Esophagus (tissue), 2 donors: ENCODE measurements around the gene ZIC2. TPM values are rescaled to one million over a fixed set of nuclear protein-coding genes. Genes with fewer than 3 reads are reported as not detected.

Experiments used
- H3K27ac ChIP-seq, 2 donors: one replicate each; pipeline ENCODE4 v1.5.1; 2013; ENCODE audit warnings: low read depth in 2 of 2, mild to moderate bottlenecking in 2 of 2, inconsistent platforms in 1 of 2, low read length in 1 of 2, moderate library complexity in 1 of 2
- H3K27me3 ChIP-seq, 2 donors: one replicate each; pipeline ENCODE4 v1.6.1; 2013; ENCODE audit warnings: low read length in 2 of 2, control low read depth in 1 of 2, mild to moderate bottlenecking in 1 of 2; ENCODE audit not compliant: insufficient read depth in 2 of 2, control insufficient read depth in 1 of 2
- H3K36me3 ChIP-seq, 2 donors: one replicate each; pipeline ENCODE4 v1.6.1; 2013; ENCODE audit warnings: low read length in 1 of 2; ENCODE audit not compliant: control insufficient read depth in 2 of 2, insufficient read depth in 2 of 2
- H3K4me1 ChIP-seq, 2 donors: one replicate each; pipeline ENCODE4 v1.6.1; 2013; ENCODE audit warnings: low read length in 1 of 2; ENCODE audit not compliant: control insufficient read depth in 2 of 2, insufficient read depth in 2 of 2
- H3K4me3 ChIP-seq, 2 donors: one replicate each; pipeline ENCODE4 v1.5.1; 2013; ENCODE audit warnings: low read length in 2 of 2, mild to moderate bottlenecking in 2 of 2, low read depth in 1 of 2, moderate library complexity in 1 of 2
- H3K9me3 ChIP-seq, 2 donors: one replicate each; pipeline ENCODE4 v1.6.1; 2013; ENCODE audit warnings: mild to moderate bottlenecking in 2 of 2, low read depth in 1 of 2, low read length in 1 of 2, moderate library complexity in 1 of 2; ENCODE audit not compliant: control insufficient read depth in 2 of 2, insufficient read depth in 1 of 2
- WGBS, 2 donors: extraction: QIAGEN DNeasy Blood & Tissue Kit; methylation state at CpG; one replicate each; pipeline ENCODE4 v1.1.7; 2013; 5-methylcytosine and 5-hydroxymethylcytosine counted together
- polyA plus RNA-seq, 2 donors: library from polyadenylated mRNA; stranded (reverse); fragments of 200-250 nt; gene quantifications; one replicate each; pipeline ENCODE4 v1.2.3, GENCODE V29; 2013
- donor health status: healthy with polysubstance abuse.
- donor health status: Bipolar disorder and iron deficiency.

ZIC2 gene
- polyA plus RNA-seq, 2 donors = 0.04 to 0.11 TPM

GRCh38 chr13:99972190-99972731 lies 9.3 kb upstream of the ZIC2 start:
- H3K27ac ChIP-seq = no peak overlapping the region
- H3K27me3 ChIP-seq = peaks cover 5 to 69% of the 10 kb centered on the region in 2 donors
- 18 to 19% methylated on average over 18 of the region's 18 CpGs for WGBS, 2 donors
- no peaks in the 10 kb centered on the region for H3K36me3 ChIP-seq
- H3K9me3 ChIP-seq = peaks cover 0 to 6% of the 10 kb centered on the region in 2 donors
- peaks cover 15 to 22% of the 10 kb centered on the region in 2 donors for H3K4me1 ChIP-seq
- no peak overlapping the region for H3K4me3 ChIP-seq

GRCh38 chr13:99973163-99973807 lies 8.3 kb upstream of the ZIC2 start:
- Histone ChIP-seq H3K4me1 (peaks cover 14 to 22% of the 10 kb centered on the region in 2 donors), H3K4me3 (no peak overlapping the region), H3K9me3 (peaks cover 0 to 9% of the 10 kb centered on the region in 2 donors), H3K27me3 (peaks cover 5 to 70% of the 10 kb centered on the region in 2 donors), H3K27ac (no peak overlapping the region), H3K36me3 (no peaks in the 10 kb centered on the region)
- WGBS, 2 donors = 20 to 22% methylated on average over 11 of the region's 11 CpGs

- peaks cover 0 to 8% of the 10 kb centered on the region in 2 donors for H3K9me3 ChIP-seq
- H3K27ac ChIP-seq = no peak overlapping the region
- H3K36me3 ChIP-seq = no peaks in the 10 kb centered on the region
- H3K4me3 ChIP-seq = no peak overlapping the region
- H3K4me1 ChIP-seq = peaks cover 9 to 17% of the 10 kb centered on the region in 2 donors
- peaks cover 5 to 71% of the 10 kb centered on the region in 2 donors for H3K27me3 ChIP-seq
- 24 to 28% methylated on average over 6 of the region's 6 CpGs for WGBS, 2 donors
Measured at GRCh38 chr13:99973808-99974185, 7.8 kb upstream of the ZIC2 start.

GRCh38 chr13:99974296-99974938 lies 7.2 kb upstream of the ZIC2 start:
- no peak overlapping the region for H3K4me3 ChIP-seq
- no peak overlapping the region for H3K27ac ChIP-seq
- H3K4me1 ChIP-seq = peaks cover 5 to 13% of the 10 kb centered on the region in 2 donors
- 20 to 24% methylated on average over 18 of the region's 18 CpGs for WGBS, 2 donors
- no peaks in the 10 kb centered on the region for H3K36me3 ChIP-seq
- H3K9me3 ChIP-seq = peaks cover 0 to 6% of the 10 kb centered on the region in 2 donors
- H3K27me3 ChIP-seq = peaks cover 5 to 69% of the 10 kb centered on the region in 2 donors

GRCh38 chr13:99974939-99975561 lies 6.5 kb upstream of the ZIC2 start:
- WGBS, 2 donors = 13 to 17% methylated on average over 34 of the region's 34 CpGs
- H3K36me3 ChIP-seq = no peaks in the 10 kb centered on the region
- peaks cover 5 to 70% of the 10 kb centered on the region in 2 donors for H3K27me3 ChIP-seq
- H3K4me1 ChIP-seq = peaks cover 8% of the 10 kb centered on the region in 2 donors
- H3K4me3 ChIP-seq = no peak overlapping the region
- no peak overlapping the region for H3K27ac ChIP-seq
- peaks cover 0 to 6% of the 10 kb centered on the region in 2 donors for H3K9me3 ChIP-seq

- 21 to 32% methylated on average over 19 of the region's 19 CpGs for WGBS, 2 donors
- Histone ChIP-seq H3K4me1 (peaks cover 5 to 10% of the 10 kb centered on the region in 2 donors), H3K4me3 (no peak overlapping the region), H3K27me3 (peaks cover 5 to 65% of the 10 kb centered on the region in 2 donors), H3K27ac (no peak overlapping the region), H3K9me3 (peaks cover 0 to 6% of the 10 kb centered on the region in 2 donors), H3K36me3 (no peaks in the 10 kb centered on the region)
Measured at GRCh38 chr13:99975626-99976025, 6.0 kb upstream of the ZIC2 start.

- 65 to 69% methylated on average over 5 of the region's 5 CpGs for WGBS, 2 donors
- Histone ChIP-seq H3K9me3 (peaks cover 0 to 6% of the 10 kb centered on the region in 2 donors), H3K36me3 (no peaks in the 10 kb centered on the region), H3K4me3 (no peak overlapping the region), H3K27ac (no peak overlapping the region), H3K27me3 (peaks cover 5 to 60% of the 10 kb centered on the region in 2 donors), H3K4me1 (peaks cover 5 to 10% of the 10 kb centered on the region in 2 donors)
Measured at GRCh38 chr13:99976575-99976974, 5.0 kb upstream of the ZIC2 start.

- Histone ChIP-seq H3K36me3 (no peaks in the 10 kb centered on the region), H3K9me3 (peaks cover 0 to 5% of the 10 kb centered on the region in 2 donors), H3K27ac (no peak overlapping the region), H3K27me3 (peaks cover 0 to 58% of the 10 kb centered on the region in 2 donors), H3K4me1 (peaks cover 2 to 13% of the 10 kb centered on the region in 2 donors), H3K4me3 (no peak overlapping the region)
- WGBS, 2 donors = 46 to 47% methylated on average over 7 of the region's 7 CpGs
Measured at GRCh38 chr13:99977334-99977911, 4.2 kb upstream of the ZIC2 start.
